Body of pancreas (tissue), 4 donors: ENCODE measurements around the gene P3H4.

Experiments used
- POLR2A ChIP-seq, 3 donors: fragments of 450-650 bp; IDR thresholded peaks; one replicate each; pipeline ENCODE4 v1.6.1; 2016; ENCODE audit warnings: antibody characterized with exemption in 3 of 3, mild to moderate bottlenecking in 2 of 3
- TF ChIP-seq, protein P1 (sequence below), 7 experiments: fragments of 450-650 bp in 4 of 7; fragments of 200-600 bp in 3 of 7; sonication (generic) in 3 of 7; IDR thresholded peaks; one replicate each; pipeline ENCODE4 v1.5.1; 2016 to 2019; ENCODE audit warnings: antibody characterized with exemption in 7 of 7

DNA sequence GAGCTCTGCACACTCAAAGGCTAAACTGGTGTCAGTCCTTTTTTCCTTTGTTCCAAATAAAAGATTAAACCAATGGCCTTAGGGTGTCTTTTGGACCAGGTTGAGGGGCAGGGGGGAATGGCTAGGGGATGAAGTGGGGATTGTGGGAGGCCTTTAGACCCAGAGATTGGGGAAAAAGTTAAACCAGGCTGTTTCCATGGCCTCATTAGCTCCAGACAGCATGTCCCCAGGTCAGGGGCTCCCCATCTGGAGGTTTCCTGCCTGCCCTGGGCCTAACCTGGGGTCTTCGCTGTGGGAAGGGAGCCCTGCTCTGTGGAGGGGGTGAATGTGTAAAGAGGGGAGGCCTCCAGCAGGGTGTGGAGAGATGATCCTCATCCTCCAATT lies 11.4 kb upstream of the P3H4 start:
- TF ChIP-seq, protein P1, sequence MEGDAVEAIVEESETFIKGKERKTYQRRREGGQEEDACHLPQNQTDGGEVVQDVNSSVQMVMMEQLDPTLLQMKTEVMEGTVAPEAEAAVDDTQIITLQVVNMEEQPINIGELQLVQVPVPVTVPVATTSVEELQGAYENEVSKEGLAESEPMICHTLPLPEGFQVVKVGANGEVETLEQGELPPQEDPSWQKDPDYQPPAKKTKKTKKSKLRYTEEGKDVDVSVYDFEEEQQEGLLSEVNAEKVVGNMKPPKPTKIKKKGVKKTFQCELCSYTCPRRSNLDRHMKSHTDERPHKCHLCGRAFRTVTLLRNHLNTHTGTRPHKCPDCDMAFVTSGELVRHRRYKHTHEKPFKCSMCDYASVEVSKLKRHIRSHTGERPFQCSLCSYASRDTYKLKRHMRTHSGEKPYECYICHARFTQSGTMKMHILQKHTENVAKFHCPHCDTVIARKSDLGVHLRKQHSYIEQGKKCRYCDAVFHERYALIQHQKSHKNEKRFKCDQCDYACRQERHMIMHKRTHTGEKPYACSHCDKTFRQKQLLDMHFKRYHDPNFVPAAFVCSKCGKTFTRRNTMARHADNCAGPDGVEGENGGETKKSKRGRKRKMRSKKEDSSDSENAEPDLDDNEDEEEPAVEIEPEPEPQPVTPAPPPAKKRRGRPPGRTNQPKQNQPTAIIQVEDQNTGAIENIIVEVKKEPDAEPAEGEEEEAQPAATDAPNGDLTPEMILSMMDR (IDR thresholded peaks at IDR 0.05), result no peak
- no peak for TF ChIP-seq POLR2A (IDR thresholded peaks at IDR 0.05)
